Sigmoid colon (tissue), 4 donors: Measurements from ENCODE around the gene AGBL5.

Source experiments
- CTCF ChIP-seq, 4 experiments: fragments of 450-650 bp in 3 of 4; fragments of 200-600 bp in 1 of 4; IDR thresholded peaks; one replicate each; pipeline ENCODE4 v1.5.1; 2016 to 2019; ENCODE audit warnings: antibody characterized with exemption in 4 of 4, mild to moderate bottlenecking in 3 of 4, moderate library complexity in 2 of 4
- EP300 ChIP-seq, 4 donors: sonication (generic); formaldehyde crosslinking; IDR thresholded peaks; one replicate each; pipeline ENCODE4 v1.6.1; 2017; ENCODE audit warnings: antibody characterized with exemption in 4 of 4
- POLR2A ChIP-seq, 2 donors: fragments of 450-650 bp; IDR thresholded peaks; one replicate each; pipeline ENCODE4 v1.6.1; 2016; ENCODE audit warnings: antibody characterized with exemption in 2 of 2, mild to moderate bottlenecking in 2 of 2, moderate library complexity in 2 of 2
- POLR2AphosphoS5 ChIP-seq, 4 donors: sonication (generic); formaldehyde crosslinking; IDR thresholded peaks; one replicate each; pipeline ENCODE4 v1.6.1; 2017; ENCODE audit warnings: antibody characterized with exemption in 4 of 4

- no peak for TF ChIP-seq CTCF (IDR thresholded peaks at IDR 0.05)
- TF ChIP-seq POLR2A (IDR thresholded peaks at IDR 0.05), result no peak
- TF ChIP-seq POLR2AphosphoS5 (IDR thresholded peaks at IDR 0.05), result no peak
- no peak for TF ChIP-seq EP300 (IDR thresholded peaks at IDR 0.05)
These were observed 27.3 kb upstream of the AGBL5 start for GRCh38 chr2:27024188-27024587.
